Coronary artery (tissue), 2 donors: ENCODE data around the gene SMCO4.

Experiments
- DNase-seq: peaks from one replicate; pipeline ENCODE4 v3.0.0-alpha.2; 2017; ENCODE audit warnings: low spot score
- H3K27ac ChIP-seq, 2 donors: fragments of 200-600 bp; sonication (generic); one replicate each; pipeline ENCODE4 v1.5.1; 2016 to 2019
- H3K4me3 ChIP-seq: fragments of 200-600 bp; sonication (generic); 2 replicates; pipeline ENCODE4 v1.5.1; 2016; ENCODE audit warnings: mild to moderate bottlenecking, moderate library complexity
- CTCF ChIP-seq: fragments of 200-600 bp; sonication (generic); IDR thresholded peaks from one replicate; pipeline ENCODE4 v1.5.1; 2019; ENCODE audit warnings: antibody characterized with exemption

The SMCO4 gene

GRCh38 chr11:93528757-93529645, 14.2 kb downstream of the SMCO4 start:
- Histone ChIP-seq H3K4me3 (peak overlapping the region; percentile 41), H3K27ac (peak overlapping the region; percentile 73 to 82)
- TF ChIP-seq CTCF = no peak
- DNase-seq = no peak

- Histone ChIP-seq H3K4me3 (no peak overlapping the region), H3K27ac (peak overlapping the region; percentile 73 to 82)
- TF ChIP-seq CTCF = no peak
- DNase-seq = no peak
Observed at GRCh38 chr11:93528252-93528651, 14.9 kb downstream of the SMCO4 start.

- no peak for DNase-seq
- Histone ChIP-seq H3K4me3 (no peak overlapping the region), H3K27ac (no peak overlapping the region)
- TF ChIP-seq CTCF = no peak
Observed at GRCh38 chr11:93526641-93527583, 16.3 kb downstream of the SMCO4 start.

- no peak for TF ChIP-seq CTCF
- no peak overlapping the region for H3K27ac ChIP-seq
- no peak for DNase-seq
- H3K4me3 ChIP-seq = no peak overlapping the region
Observed at GRCh38 chr11:93526346-93526633, 16.9 kb downstream of the SMCO4 start.

- Histone ChIP-seq H3K4me3 (no peak overlapping the region), H3K27ac (no peak overlapping the region)
- no peak for DNase-seq
- no peak for TF ChIP-seq CTCF
Observed at GRCh38 chr11:93525601-93526345, 17.4 kb downstream of the SMCO4 start.

- TF ChIP-seq CTCF = no peak
- Histone ChIP-seq H3K4me3 (no peak overlapping the region), H3K27ac (peak overlapping the region in 1 of 2 donors; percentile 36)
- no peak for DNase-seq
Observed at GRCh38 chr11:93524858-93525257, 18.3 kb downstream of the SMCO4 start.
